Measurements from ENCODE around the gene GALNT10.

Gene GALNT10

GRCh38 chr5:154168395-154168794 is 22.1 kb upstream of the GALNT10 start:
- Histone ChIP-seq H2BK15ac (ENCODE audit: low read length) (no peak overlapping the region), H3K4me2 (ENCODE audit: insufficient read depth, low read length, poor library complexity, severe bottlenecking) (no peak overlapping the region), H3K27ac (replicated peaks; ENCODE audit: low read length) (no peak overlapping the region), H3K23ac (ENCODE audit: low read depth, low read length, poor library complexity) (no peak overlapping the region), H2AFZ (ENCODE audit: low read length) (no peak overlapping the region), H2BK120ac (ENCODE audit: low read depth, low read length) (no peak overlapping the region), H3K14ac (ENCODE audit: low read length) (no peak overlapping the region), H3K18ac (ENCODE audit: low read length) (no peak overlapping the region), H3K4me1 (ENCODE audit: control insufficient read depth in 2 of 2, insufficient read depth in 1 of 2, low read depth in 1 of 2, low read length in 2 of 2) (peaks cover 6 to 12% of the 10 kb centered on the region in 2 donors), H3K4ac (ENCODE audit: low read length) (no peak overlapping the region), H2AK5ac (ENCODE audit: low read depth, low read length) (no peak overlapping the region), H3K36me3 (replicated peaks in 1 of 2; ENCODE audit: control insufficient read depth in 2 of 2, insufficient read depth in 2 of 2, low read length in 2 of 2) (no peaks in the 10 kb centered on the region), H3K27me3 (ENCODE audit: control insufficient read depth in 3 of 3, insufficient read depth in 3 of 3, low read depth in 1 of 3, low read length in 3 of 3) (no peaks in the 10 kb centered on the region), H3K9ac (ENCODE audit: low read depth, low read length, poor library complexity) (no peak overlapping the region), H3K79me1 (ENCODE audit: low read depth, low read length) (no peaks in the 10 kb centered on the region), H4K91ac (ENCODE audit: low read depth, low read length, poor library complexity) (no peak overlapping the region), H2BK5ac (ENCODE audit: low read length) (no peak overlapping the region), H4K8ac (ENCODE audit: low read depth, low read length) (no peak overlapping the region), H3K9me3 (replicated peaks in 1 of 2; ENCODE audit: control insufficient read depth in 2 of 2, insufficient read depth in 1 of 2, low read depth in 1 of 2, low read length in 2 of 2) (no peaks in the 10 kb centered on the region), H3K4me3 (ENCODE audit: low read length in 2 of 2) (no peak overlapping the region), H2BK12ac (ENCODE audit: low read length) (no peak overlapping the region)
- WGBS, 2 donors (ENCODE audit: extremely low coverage in 2 of 2, insufficient read length in 2 of 2, insufficient replicate concordance in 1 of 2) = no CpG with 5 or more reads among the region's 2 CpGs
- no peak for DNase-seq (ENCODE audit: low spot score)

DNA sequence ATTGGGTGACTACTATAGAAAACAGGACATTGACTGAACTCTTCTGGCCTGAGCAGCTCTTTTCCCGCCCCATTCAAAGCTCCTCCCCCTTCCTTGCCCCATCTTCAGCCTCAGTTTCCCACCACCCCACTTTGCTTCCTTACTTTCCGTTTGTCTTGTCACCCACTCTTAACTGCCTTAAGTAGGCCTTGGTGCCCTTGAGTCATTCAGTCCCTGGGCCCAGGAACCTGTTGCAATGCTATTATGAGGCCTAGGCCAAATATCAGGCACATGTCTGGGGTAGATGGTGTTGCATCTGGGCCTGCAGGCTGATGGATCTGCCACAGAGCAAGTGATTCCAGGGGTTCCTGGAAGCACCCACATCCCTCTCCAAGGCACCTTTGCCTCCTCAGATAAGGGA is 17.7 kb upstream of the GALNT10 start:
- no peaks in the 10 kb centered on the region for H3K27me3 ChIP-seq (ENCODE audit: control insufficient read depth in 3 of 3, insufficient read depth in 3 of 3, low read depth in 1 of 3, low read length in 3 of 3)
- no peak overlapping the region for H2AK5ac ChIP-seq (ENCODE audit: low read depth, low read length)
- no CpG with 5 or more reads among the region's 2 CpGs for WGBS, 2 donors (ENCODE audit: extremely low coverage in 2 of 2, insufficient read length in 2 of 2, insufficient replicate concordance in 1 of 2)

DNA sequence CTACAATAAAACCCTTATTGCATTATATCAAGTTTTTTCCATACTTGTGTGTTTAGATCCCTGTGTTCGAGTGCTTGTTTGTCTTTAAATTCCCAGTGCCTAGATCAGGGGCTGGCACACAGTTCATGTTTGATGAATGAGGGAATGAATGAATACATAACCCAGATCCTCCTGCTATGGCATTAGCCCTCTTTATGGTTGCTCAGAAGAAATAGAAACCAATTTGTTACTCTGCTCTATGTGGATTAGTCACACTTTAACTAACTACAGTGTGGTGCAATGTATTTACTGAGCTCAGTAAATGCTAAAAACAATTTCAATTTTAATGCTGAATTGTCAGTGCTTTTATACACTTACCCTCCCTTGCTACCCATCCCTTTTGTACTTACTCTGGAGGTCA is 16.4 kb upstream of the GALNT10 start:
- no peak overlapping the region for H3K27ac ChIP-seq (replicated peaks; ENCODE audit: low read length)

More for the DNA sequence above, 17.7 kb upstream of the GALNT10 start:
- H3K4ac ChIP-seq (ENCODE audit: low read length) = no peak overlapping the region
- no peak overlapping the region for H2BK120ac ChIP-seq (ENCODE audit: low read depth, low read length)
- H3K79me1 ChIP-seq (ENCODE audit: low read depth, low read length) = no peaks in the 10 kb centered on the region
- no peak overlapping the region for H3K9ac ChIP-seq (ENCODE audit: low read depth, low read length, poor library complexity)
- H2BK5ac ChIP-seq (ENCODE audit: low read length) = no peak overlapping the region
- no peak for DNase-seq (ENCODE audit: low spot score)
- no peak overlapping the region for H2BK12ac ChIP-seq (ENCODE audit: low read length)
- no peak overlapping the region for H3K4me3 ChIP-seq (ENCODE audit: low read length in 2 of 2)
- no peak overlapping the region for H3K27ac ChIP-seq (replicated peaks; ENCODE audit: low read length)
- H4K8ac ChIP-seq (ENCODE audit: low read depth, low read length) = no peak overlapping the region
- no peak overlapping the region for H2AFZ ChIP-seq (ENCODE audit: low read length)
- H3K18ac ChIP-seq (ENCODE audit: low read length) = no peak overlapping the region
- H3K4me2 ChIP-seq (ENCODE audit: insufficient read depth, low read length, poor library complexity, severe bottlenecking) = no peak overlapping the region
- H4K91ac ChIP-seq (ENCODE audit: low read depth, low read length, poor library complexity) = no peak overlapping the region
- H2BK15ac ChIP-seq (ENCODE audit: low read length) = no peak overlapping the region
- H3K23ac ChIP-seq (ENCODE audit: low read depth, low read length, poor library complexity) = no peak overlapping the region
- H3K4me1 ChIP-seq (ENCODE audit: control insufficient read depth in 2 of 2, insufficient read depth in 1 of 2, low read depth in 1 of 2, low read length in 2 of 2) = peaks cover 0 to 4% of the 10 kb centered on the region in 2 donors
- H3K36me3 ChIP-seq (replicated peaks in 1 of 2; ENCODE audit: control insufficient read depth in 2 of 2, insufficient read depth in 2 of 2, low read length in 2 of 2) = no peaks in the 10 kb centered on the region
- no peaks in the 10 kb centered on the region for H3K9me3 ChIP-seq (replicated peaks in 1 of 2; ENCODE audit: control insufficient read depth in 2 of 2, insufficient read depth in 1 of 2, low read depth in 1 of 2, low read length in 2 of 2)
- no peak overlapping the region for H3K14ac ChIP-seq (ENCODE audit: low read length)

DNA sequence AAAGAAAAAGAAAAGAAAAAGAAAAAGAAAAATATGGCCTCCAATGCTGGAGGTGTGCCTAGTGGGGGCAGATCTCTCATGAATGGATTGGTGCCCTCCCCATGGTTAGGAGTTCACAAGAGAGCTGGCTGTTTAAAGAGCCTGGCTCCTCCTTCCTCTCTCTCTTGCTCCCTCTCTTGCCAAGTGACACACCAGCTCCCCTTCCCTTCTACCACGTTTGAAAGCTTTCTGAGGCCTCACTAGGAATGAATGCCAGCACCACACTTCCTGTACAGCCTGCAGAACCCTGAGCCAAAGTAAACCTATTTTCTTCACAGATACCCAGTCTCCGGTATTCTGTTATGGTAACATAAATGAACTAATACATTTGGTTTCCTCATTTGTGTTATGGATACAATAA is 14.4 kb upstream of the GALNT10 start:
- Histone ChIP-seq H3K27ac (replicated peaks; ENCODE audit: low read length) (no peak overlapping the region), H3K4ac (ENCODE audit: low read length) (no peak overlapping the region), H3K4me1 (ENCODE audit: control insufficient read depth in 2 of 2, insufficient read depth in 1 of 2, low read depth in 1 of 2, low read length in 2 of 2) (no peaks in the 10 kb centered on the region)

More for the DNA sequence above, 16.4 kb upstream of the GALNT10 start:
- no peak overlapping the region for H2BK12ac ChIP-seq (ENCODE audit: low read length)
- H2AFZ ChIP-seq (ENCODE audit: low read length) = no peak overlapping the region
- H4K8ac ChIP-seq (ENCODE audit: low read depth, low read length) = no peak overlapping the region
- DNase-seq (ENCODE audit: low spot score) = no peak
- no peak overlapping the region for H3K4me3 ChIP-seq (ENCODE audit: low read length in 2 of 2)
- no peak overlapping the region for H2BK5ac ChIP-seq (ENCODE audit: low read length)
- no peak overlapping the region for H3K18ac ChIP-seq (ENCODE audit: low read length)
- no peak overlapping the region for H3K23ac ChIP-seq (ENCODE audit: low read depth, low read length, poor library complexity)
- no peaks in the 10 kb centered on the region for H3K79me1 ChIP-seq (ENCODE audit: low read depth, low read length)
- WGBS, 2 donors (ENCODE audit: extremely low coverage in 2 of 2, insufficient read length in 2 of 2, insufficient replicate concordance in 1 of 2) = no CpG with 5 or more reads among the region's 1 CpG
- no peak overlapping the region for H3K4ac ChIP-seq (ENCODE audit: low read length)
- no peak overlapping the region for H3K9ac ChIP-seq (ENCODE audit: low read depth, low read length, poor library complexity)
- H3K27me3 ChIP-seq (ENCODE audit: control insufficient read depth in 3 of 3, insufficient read depth in 3 of 3, low read depth in 1 of 3, low read length in 3 of 3) = no peaks in the 10 kb centered on the region
- H4K91ac ChIP-seq (ENCODE audit: low read depth, low read length, poor library complexity) = no peak overlapping the region
- no peak overlapping the region for H2BK120ac ChIP-seq (ENCODE audit: low read depth, low read length)
- no peak overlapping the region for H3K4me2 ChIP-seq (ENCODE audit: insufficient read depth, low read length, poor library complexity, severe bottlenecking)
- H3K9me3 ChIP-seq (replicated peaks in 1 of 2; ENCODE audit: control insufficient read depth in 2 of 2, insufficient read depth in 1 of 2, low read depth in 1 of 2, low read length in 2 of 2) = no peaks in the 10 kb centered on the region
- no peak overlapping the region for H2AK5ac ChIP-seq (ENCODE audit: low read depth, low read length)
- H3K36me3 ChIP-seq (replicated peaks in 1 of 2; ENCODE audit: control insufficient read depth in 2 of 2, insufficient read depth in 2 of 2, low read length in 2 of 2) = no peaks in the 10 kb centered on the region
- no peak overlapping the region for H3K14ac ChIP-seq (ENCODE audit: low read length)
- H2BK15ac ChIP-seq (ENCODE audit: low read length) = no peak overlapping the region
- peaks cover 0 to 4% of the 10 kb centered on the region in 2 donors for H3K4me1 ChIP-seq (ENCODE audit: control insufficient read depth in 2 of 2, insufficient read depth in 1 of 2, low read depth in 1 of 2, low read length in 2 of 2)

More for the DNA sequence above, 14.4 kb upstream of the GALNT10 start:
- no peak overlapping the region for H3K18ac ChIP-seq (ENCODE audit: low read length)
- H3K9ac ChIP-seq (ENCODE audit: low read depth, low read length, poor library complexity) = no peak overlapping the region
- H3K4me2 ChIP-seq (ENCODE audit: insufficient read depth, low read length, poor library complexity, severe bottlenecking) = no peak overlapping the region
- no peak overlapping the region for H2BK15ac ChIP-seq (ENCODE audit: low read length)
- no peak overlapping the region for H3K4me3 ChIP-seq (ENCODE audit: low read length in 2 of 2)
- no peaks in the 10 kb centered on the region for H3K79me1 ChIP-seq (ENCODE audit: low read depth, low read length)
- H3K14ac ChIP-seq (ENCODE audit: low read length) = no peak overlapping the region
- no peak overlapping the region for H3K23ac ChIP-seq (ENCODE audit: low read depth, low read length, poor library complexity)
- no peak overlapping the region for H2AK5ac ChIP-seq (ENCODE audit: low read depth, low read length)
- no peak overlapping the region for H4K8ac ChIP-seq (ENCODE audit: low read depth, low read length)
- DNase-seq (ENCODE audit: low spot score) = no peak
- no CpG with 5 or more reads among the region's 2 CpGs for WGBS, 2 donors (ENCODE audit: extremely low coverage in 2 of 2, insufficient read length in 2 of 2, insufficient replicate concordance in 1 of 2)
- H4K91ac ChIP-seq (ENCODE audit: low read depth, low read length, poor library complexity) = no peak overlapping the region
- H2AFZ ChIP-seq (ENCODE audit: low read length) = no peak overlapping the region
- H2BK12ac ChIP-seq (ENCODE audit: low read length) = no peak overlapping the region
- H3K27me3 ChIP-seq (ENCODE audit: control insufficient read depth in 3 of 3, insufficient read depth in 3 of 3, low read depth in 1 of 3, low read length in 3 of 3) = no peaks in the 10 kb centered on the region
- no peak overlapping the region for H2BK120ac ChIP-seq (ENCODE audit: low read depth, low read length)
- no peak overlapping the region for H2BK5ac ChIP-seq (ENCODE audit: low read length)
- H3K36me3 ChIP-seq (replicated peaks in 1 of 2; ENCODE audit: control insufficient read depth in 2 of 2, insufficient read depth in 2 of 2, low read length in 2 of 2) = no peaks in the 10 kb centered on the region
- no peaks in the 10 kb centered on the region for H3K9me3 ChIP-seq (replicated peaks in 1 of 2; ENCODE audit: control insufficient read depth in 2 of 2, insufficient read depth in 1 of 2, low read depth in 1 of 2, low read length in 2 of 2)
